ENCODE data around the gene PTBP1. TPM values are rescaled to one million over a fixed set of nuclear protein-coding genes. Genes with fewer than 3 reads are reported as not detected.
"Not testable (repeated sequence)": the region's sequence is repeated elsewhere in the genome, so short reads cannot be mapped to it uniquely, and the experiment has no call there.

PTBP1 gene
- polyA plus RNA-seq, 4 donors = 292 to 417 (median 389) TPM

- no peak for DNase-seq (ENCODE audit: low read depth in 4 of 4, low spot score in 3 of 4)
Observed at GRCh38 chr19:807627-808422, 10.6 kb downstream of the PTBP1 start.

- DNase-seq (ENCODE audit: low read depth in 4 of 4, low spot score in 3 of 4) = no peak
Observed at GRCh38 chr19:808423-808775, 11.1 kb downstream of the PTBP1 start.

DNA sequence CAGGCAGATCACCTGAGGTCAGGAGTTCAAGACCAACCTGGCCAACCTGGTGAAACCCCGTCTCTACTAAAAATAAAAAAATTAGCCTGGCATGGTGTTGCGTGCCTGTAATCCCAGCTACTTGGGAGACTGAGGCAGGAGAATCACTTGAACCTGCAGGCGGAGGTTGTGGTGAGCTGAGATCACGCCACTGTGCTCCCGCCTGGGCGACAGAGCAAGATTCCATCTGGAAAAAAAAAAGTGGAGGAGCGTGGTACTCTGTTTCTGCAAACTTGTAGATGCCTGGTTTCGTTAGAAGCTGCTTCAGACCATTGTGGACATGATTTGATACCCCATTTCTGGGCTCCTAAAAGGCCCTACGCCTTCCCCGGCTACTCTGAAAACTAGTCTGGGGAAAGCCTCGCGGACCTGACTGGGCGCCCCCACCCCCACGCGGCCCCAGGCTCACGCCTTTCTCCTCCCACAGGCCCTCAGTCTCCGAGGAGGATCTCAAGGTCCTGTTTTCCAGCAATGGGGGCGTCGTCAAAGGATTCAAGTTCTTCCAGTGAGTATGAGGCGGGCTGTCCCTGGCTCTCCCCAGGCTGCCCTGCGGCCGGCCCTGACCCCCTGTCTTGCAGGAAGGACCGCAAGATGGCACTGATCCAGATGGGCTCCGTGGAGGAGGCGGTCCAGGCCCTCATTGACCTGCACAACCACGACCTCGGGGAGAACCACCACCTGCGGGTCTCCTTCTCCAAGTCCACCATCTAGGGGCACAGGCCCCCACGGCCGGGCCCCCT, 13.0 kb downstream of the PTBP1 start:
- DNase-seq (ENCODE audit: low read depth in 4 of 4, low spot score in 3 of 4) = no peak

GRCh38 chr19:810883-811489, 13.7 kb downstream of the PTBP1 start:
- DNase-seq (ENCODE audit: low read depth in 4 of 4, low spot score in 3 of 4) = no peak

- no peak for DNase-seq (ENCODE audit: low read depth in 4 of 4, low spot score in 3 of 4)
Observed at GRCh38 chr19:811506-812048, 14.3 kb downstream of the PTBP1 start.

DNA sequence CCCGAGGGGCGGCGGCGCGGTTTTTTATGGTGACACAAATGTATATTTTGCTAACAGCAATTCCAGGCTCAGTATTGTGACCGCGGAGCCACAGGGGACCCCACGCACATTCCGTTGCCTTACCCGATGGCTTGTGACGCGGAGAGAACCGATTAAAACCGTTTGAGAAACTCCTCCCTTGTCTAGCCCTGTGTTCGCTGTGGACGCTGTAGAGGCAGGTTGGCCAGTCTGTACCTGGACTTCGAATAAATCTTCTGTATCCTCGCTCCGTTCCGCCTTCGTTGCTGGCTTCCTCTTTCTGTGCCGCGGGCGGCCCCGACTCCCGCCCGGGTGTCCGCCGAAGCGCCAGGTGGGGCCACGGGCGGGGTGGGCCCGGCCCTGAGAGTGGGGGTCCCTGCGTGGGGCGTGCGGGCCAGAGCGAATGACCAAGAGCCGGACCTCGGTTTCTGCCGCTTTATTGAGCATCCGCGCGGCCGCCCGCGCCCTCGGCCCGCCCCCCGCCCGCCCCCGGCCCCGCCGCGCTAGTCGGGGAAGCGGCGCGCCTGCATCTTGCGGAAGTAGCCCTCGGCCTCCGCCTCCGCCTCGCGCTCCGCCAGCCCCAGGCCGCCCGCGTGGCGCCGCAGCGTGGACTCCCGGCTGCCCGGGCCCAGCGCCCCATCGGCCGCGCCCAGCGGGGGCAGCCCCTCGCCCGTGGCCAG, 14.9 kb downstream of the PTBP1 start:
- no peak for DNase-seq (ENCODE audit: low read depth in 4 of 4, low spot score in 3 of 4)

GRCh38 chr19:812747-813218, 15.5 kb downstream of the PTBP1 start:
- no peak for DNase-seq (ENCODE audit: low read depth in 4 of 4, low spot score in 3 of 4)

DNA sequence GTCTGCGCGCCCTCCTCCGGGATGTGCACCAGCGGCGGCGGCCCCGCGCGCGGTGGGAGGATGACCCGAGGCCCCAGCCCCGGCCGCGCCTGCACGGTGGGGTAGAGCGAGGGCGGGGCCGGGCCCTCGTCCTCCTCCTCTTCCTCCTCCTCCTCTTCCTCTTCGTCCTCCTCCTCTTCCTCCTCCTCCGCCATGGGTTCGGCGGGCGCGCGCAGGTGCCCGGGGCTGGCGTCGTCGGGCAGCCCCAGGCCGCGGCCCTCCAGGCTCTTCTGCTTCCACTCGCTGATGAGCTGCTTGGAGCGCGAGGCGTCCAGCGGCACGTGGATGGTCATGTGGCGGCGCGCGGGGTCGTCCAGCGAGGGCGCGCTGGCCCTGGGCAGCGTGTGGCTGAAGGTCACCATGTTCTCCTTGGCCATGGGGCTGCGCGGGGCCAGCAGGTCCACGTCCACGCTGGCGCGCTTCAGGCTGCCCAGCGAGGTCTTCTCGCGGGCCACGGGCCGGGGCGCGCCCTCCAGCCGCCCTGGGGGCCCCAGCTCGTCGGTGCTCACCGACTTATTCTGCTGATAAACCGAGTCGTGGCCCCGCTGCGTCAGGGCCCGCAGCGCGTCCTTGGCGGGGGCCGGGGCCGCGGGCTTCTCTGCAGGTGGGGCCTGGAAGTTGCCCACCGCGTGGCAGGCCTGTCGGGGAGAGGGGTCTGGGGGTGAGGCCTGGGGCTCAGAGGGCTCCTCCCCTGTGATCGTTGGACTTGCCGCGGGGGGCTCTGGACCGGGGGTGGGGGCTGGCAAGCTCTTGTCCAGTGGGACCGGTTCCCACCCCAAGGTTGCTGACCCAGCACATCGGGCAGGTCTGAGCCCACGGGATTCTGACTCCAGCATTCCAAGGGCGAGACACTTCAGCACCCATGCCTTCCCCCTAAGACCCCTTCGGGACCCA, 16.2 kb downstream of the PTBP1 start:
- no peak for DNase-seq (ENCODE audit: low read depth in 4 of 4, low spot score in 3 of 4)

DNA sequence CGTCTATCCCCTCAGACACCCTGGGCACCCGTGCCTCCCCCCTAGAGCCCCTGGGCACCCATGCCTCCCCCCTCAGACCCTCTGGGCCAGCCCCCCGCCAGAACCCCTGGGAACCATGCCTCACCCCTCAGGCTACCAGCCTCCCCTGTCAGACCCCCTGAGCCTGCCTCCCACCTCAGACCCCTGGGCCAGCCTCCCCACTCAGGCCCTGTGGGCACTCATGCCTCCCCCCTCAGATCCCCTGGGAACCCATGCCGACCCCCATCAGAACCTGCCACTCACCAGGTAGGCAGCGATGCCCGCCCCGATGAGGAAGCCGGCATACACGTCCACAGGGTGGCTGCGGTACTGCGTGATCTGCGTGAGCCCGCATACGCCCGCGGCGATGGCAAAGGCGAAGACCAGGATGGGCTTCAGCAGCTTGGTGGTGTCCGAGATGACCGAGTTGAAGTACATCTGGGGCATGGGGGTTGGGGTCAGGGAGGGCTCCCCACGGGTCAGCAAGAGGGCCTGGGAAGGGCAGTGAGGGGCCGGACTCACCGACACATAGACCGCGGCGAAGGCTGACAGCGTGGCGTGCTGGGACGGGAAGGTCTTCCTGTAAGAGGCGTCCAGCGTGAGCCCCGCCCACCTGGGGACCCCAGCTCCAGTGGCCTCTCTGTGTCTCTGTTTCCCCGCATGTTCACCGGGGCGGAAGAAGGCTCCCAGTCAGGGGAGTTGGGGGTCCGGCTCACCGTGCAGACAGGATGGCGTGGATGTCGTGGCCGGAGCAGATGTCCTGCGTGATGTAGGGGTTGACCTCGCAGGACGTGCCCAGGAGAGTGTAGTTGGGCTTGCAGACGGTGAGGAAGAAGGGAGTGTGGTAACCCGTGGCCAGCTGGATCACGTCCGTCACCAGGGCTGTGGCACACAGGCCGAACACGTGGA, 17.2 kb downstream of the PTBP1 start:
- DNase-seq (ENCODE audit: low read depth in 4 of 4, low spot score in 3 of 4) = no peak

DNA sequence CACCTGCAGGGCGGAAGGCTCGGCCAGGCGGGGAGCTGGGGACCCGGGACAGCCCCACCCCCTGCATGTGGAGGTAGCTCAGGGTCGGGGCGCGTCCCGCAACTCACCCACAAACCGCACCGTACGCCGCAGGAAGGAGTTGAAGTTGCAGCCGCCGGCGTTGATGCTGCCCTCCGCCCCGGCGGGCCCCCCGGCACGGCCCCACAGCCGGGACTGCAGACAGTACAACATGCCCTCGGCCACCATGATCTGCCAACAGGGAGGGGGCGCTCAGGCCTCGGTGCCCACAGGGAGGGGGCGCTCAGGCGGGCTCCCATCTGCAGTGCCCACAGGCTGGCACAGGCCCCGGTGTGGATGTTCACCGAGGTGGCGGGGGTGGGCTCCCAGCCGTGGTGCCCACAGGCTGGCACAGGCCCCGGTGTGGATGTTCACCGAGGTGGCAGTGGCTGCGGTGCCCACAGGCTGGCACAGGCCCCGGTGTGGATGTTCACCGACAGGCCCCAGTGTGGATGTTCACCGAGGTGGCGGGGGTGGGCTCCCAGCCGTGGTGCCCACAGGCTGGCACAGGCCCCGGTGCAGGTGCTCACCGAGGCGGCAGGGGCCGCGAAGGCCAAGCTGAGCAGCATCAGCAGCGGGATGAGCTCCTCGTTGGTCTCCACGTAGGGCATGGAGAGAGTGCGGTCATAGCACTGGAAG, 18.0 kb downstream of the PTBP1 start:
- no peak for DNase-seq (ENCODE audit: low read depth in 4 of 4, low spot score in 3 of 4)

GRCh38 chr19:815775-816499, 18.7 kb downstream of the PTBP1 start:
- DNase-seq (ENCODE audit: low read depth in 4 of 4, low spot score in 3 of 4) = no peak

GRCh38 chr19:816500-816857, 19.2 kb downstream of the PTBP1 start:
- DNase-seq (ENCODE audit: low read depth in 4 of 4, low spot score in 3 of 4) = no peak

- not testable (repeated sequence) for DNase-seq (ENCODE audit: low read depth in 4 of 4, low spot score in 3 of 4)
Observed at GRCh38 chr19:820212-820611, 23.0 kb downstream of the PTBP1 start.

- no peak for DNase-seq (ENCODE audit: low read depth in 4 of 4, low spot score in 3 of 4)
Observed at GRCh38 chr19:821231-821824, 24.1 kb downstream of the PTBP1 start.

DNA sequence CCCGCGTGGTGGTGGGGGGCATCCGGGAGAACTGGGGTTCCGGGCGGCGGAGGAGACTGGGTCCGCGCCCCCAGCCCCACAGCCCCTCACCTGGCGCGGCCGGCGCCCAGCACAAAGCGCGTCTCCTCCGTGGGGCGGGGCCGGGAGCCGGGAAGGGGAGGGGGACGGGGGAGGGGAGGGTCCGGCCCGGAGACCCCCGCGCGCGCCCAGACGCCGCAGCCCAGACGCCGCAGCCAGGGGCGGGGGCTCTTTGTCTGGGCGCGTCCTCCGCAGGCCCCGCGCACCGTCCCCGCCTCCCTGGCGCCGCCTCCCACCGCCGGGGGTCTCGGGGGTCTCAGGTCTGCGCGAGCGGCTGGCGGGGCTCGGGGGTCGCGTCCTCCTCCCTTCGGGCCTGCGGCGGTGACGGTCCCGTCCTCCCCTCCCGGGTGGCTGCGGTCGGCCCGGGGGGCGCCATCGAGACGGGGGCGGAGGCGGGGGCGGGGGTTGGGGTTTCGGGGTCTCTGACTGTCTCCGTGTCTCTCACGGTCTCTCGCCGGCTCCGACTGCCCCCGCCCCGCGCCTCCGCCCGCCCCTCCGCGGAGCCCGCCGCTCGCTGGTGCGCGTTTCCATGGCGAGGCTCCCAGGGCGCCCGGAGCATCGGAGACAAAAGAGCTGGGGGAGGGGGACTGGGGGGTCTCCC, 24.7 kb downstream of the PTBP1 start, which contains the start of gene PLPPR3:
Gene PLPPR3, minus strand, starts transcription at position 131 of the 679 bp plus-strand sequence. CDS start 396 bp downstream, outside the sequence.
- DNase-seq (ENCODE audit: low read depth in 4 of 4, low spot score in 3 of 4) = no peak

GRCh38 chr19:823565-824121, 26.4 kb downstream of the PTBP1 start:
- DNase-seq (ENCODE audit: low read depth in 4 of 4, low spot score in 3 of 4) = no peak
